ENCODE results near the gene SLC27A4.

The SLC27A4 gene

GRCh38 chr9:128296340-128297220, 43.7 kb upstream of the SLC27A4 start:
- H3K9ac ChIP-seq (ENCODE audit: low read length) = peak overlapping the region; percentile 17
- no peak overlapping the region for H2BK12ac ChIP-seq (ENCODE audit: low read length in 2 of 2)
- H3K4ac ChIP-seq (ENCODE audit: low read depth in 1 of 2, low read length in 2 of 2) = no peak overlapping the region
- no peak overlapping the region for H3K18ac ChIP-seq (ENCODE audit: low read depth in 1 of 2, low read length in 2 of 2)
- no peak overlapping the region for H4K91ac ChIP-seq (ENCODE audit: low read length)
- DNase-seq = no peak
- peak overlapping the region; percentile 9 for H2BK15ac ChIP-seq (ENCODE audit: low read depth, poor library complexity, severe bottlenecking)
- no peak overlapping the region for H2BK5ac ChIP-seq (ENCODE audit: low read depth, low read length, poor library complexity, severe bottlenecking)
- peaks cover 5% of the 10 kb centered on the region for H3K4me1 ChIP-seq (ENCODE audit: control insufficient read depth, insufficient read depth, low read depth, low read length)
- no peaks in the 10 kb centered on the region for H3K79me1 ChIP-seq (replicated peaks; ENCODE audit: low read length, poor library complexity, severe bottlenecking)
- H3K27me3 ChIP-seq (ENCODE audit: control insufficient read depth in 1 of 2, insufficient read depth in 1 of 2, low read length in 2 of 2) = no peaks in the 10 kb centered on the region
- no peak overlapping the region for H2AFZ ChIP-seq (ENCODE audit: low read depth, low read length)
- no peak overlapping the region for H2AK5ac ChIP-seq (ENCODE audit: low read length, severe bottlenecking)
- H3K9me3 ChIP-seq (ENCODE audit: control insufficient read depth, low read length) = no peaks in the 10 kb centered on the region
- no peak overlapping the region for H3K23ac ChIP-seq (ENCODE audit: low read length in 2 of 2)
- H3K27ac ChIP-seq (ENCODE audit: low read length, poor library complexity, severe bottlenecking) = no peak overlapping the region
- no peak overlapping the region for H3K4me2 ChIP-seq (ENCODE audit: low read length, poor library complexity, severe bottlenecking)
- no peak overlapping the region for H3K14ac ChIP-seq (ENCODE audit: low read length in 2 of 2)
- no peak overlapping the region for H3K4me3 ChIP-seq (ENCODE audit: insufficient read depth in 1 of 2, low read depth in 1 of 2, low read length in 2 of 2)
- 93% methylated on average over 14 of the region's 16 CpGs for WGBS
- H3K36me3 ChIP-seq (ENCODE audit: control insufficient read depth in 1 of 2, insufficient read depth in 2 of 2, low read depth in 1 of 2, low read length in 2 of 2) = peaks cover 3 to 8% of the 10 kb centered on the region in 2 experiments
- no peak overlapping the region for H2BK120ac ChIP-seq (ENCODE audit: low read depth, low read length)
- H4K8ac ChIP-seq (ENCODE audit: low read length) = peak overlapping the region; percentile 57

- Histone ChIP-seq H2BK15ac (ENCODE audit: low read depth, poor library complexity, severe bottlenecking) (no peak overlapping the region), H3K27me3 (ENCODE audit: control insufficient read depth in 1 of 2, insufficient read depth in 1 of 2, low read length in 2 of 2) (no peaks in the 10 kb centered on the region), H3K4me3 (ENCODE audit: insufficient read depth in 1 of 2, low read depth in 1 of 2, low read length in 2 of 2) (no peak overlapping the region), H3K4ac (ENCODE audit: low read depth in 1 of 2, low read length in 2 of 2) (no peak overlapping the region), H3K9ac (ENCODE audit: low read length) (no peak overlapping the region), H3K27ac (ENCODE audit: low read length, poor library complexity, severe bottlenecking) (no peak overlapping the region), H3K9me3 (ENCODE audit: control insufficient read depth, low read length) (no peaks in the 10 kb centered on the region), H4K8ac (ENCODE audit: low read length) (no peak overlapping the region), H2AK5ac (ENCODE audit: low read length, severe bottlenecking) (no peak overlapping the region), H3K4me1 (ENCODE audit: control insufficient read depth, insufficient read depth, low read depth, low read length) (peaks cover 5% of the 10 kb centered on the region), H3K36me3 (ENCODE audit: control insufficient read depth in 1 of 2, insufficient read depth in 2 of 2, low read depth in 1 of 2, low read length in 2 of 2) (peaks cover 3 to 6% of the 10 kb centered on the region in 2 experiments), H3K4me2 (ENCODE audit: low read length, poor library complexity, severe bottlenecking) (no peak overlapping the region), H2BK5ac (ENCODE audit: low read depth, low read length, poor library complexity, severe bottlenecking) (no peak overlapping the region), H3K18ac (ENCODE audit: low read depth in 1 of 2, low read length in 2 of 2) (no peak overlapping the region), H3K14ac (ENCODE audit: low read length in 2 of 2) (no peak overlapping the region), H3K79me1 (replicated peaks; ENCODE audit: low read length, poor library complexity, severe bottlenecking) (no peaks in the 10 kb centered on the region), H2AFZ (ENCODE audit: low read depth, low read length) (no peak overlapping the region), H2BK12ac (ENCODE audit: low read length in 2 of 2) (no peak overlapping the region), H4K91ac (ENCODE audit: low read length) (no peak overlapping the region), H3K23ac (ENCODE audit: low read length in 2 of 2) (no peak overlapping the region), H2BK120ac (ENCODE audit: low read depth, low read length) (no peak overlapping the region)
- DNase-seq = no peak
- WGBS = 79% methylated on average over 2 of the region's 2 CpGs
These were observed 43.0 kb upstream of the SLC27A4 start for GRCh38 chr9:128297221-128297773.

GRCh38 chr9:128298535-128299482, 41.5 kb upstream of the SLC27A4 start:
- Histone ChIP-seq H3K4ac (ENCODE audit: low read depth in 1 of 2, low read length in 2 of 2) (no peak overlapping the region), H4K8ac (ENCODE audit: low read length) (no peak overlapping the region), H2BK12ac (ENCODE audit: low read length in 2 of 2) (no peak overlapping the region), H2BK5ac (ENCODE audit: low read depth, low read length, poor library complexity, severe bottlenecking) (no peak overlapping the region), H3K4me3 (ENCODE audit: insufficient read depth in 1 of 2, low read depth in 1 of 2, low read length in 2 of 2) (no peak overlapping the region), H3K9ac (ENCODE audit: low read length) (no peak overlapping the region), H3K79me1 (replicated peaks; ENCODE audit: low read length, poor library complexity, severe bottlenecking) (no peaks in the 10 kb centered on the region), H2BK120ac (ENCODE audit: low read depth, low read length) (no peak overlapping the region), H3K36me3 (ENCODE audit: control insufficient read depth in 1 of 2, insufficient read depth in 2 of 2, low read depth in 1 of 2, low read length in 2 of 2) (peaks cover 0 to 3% of the 10 kb centered on the region in 2 experiments), H2BK15ac (ENCODE audit: low read depth, poor library complexity, severe bottlenecking) (no peak overlapping the region), H3K4me1 (ENCODE audit: control insufficient read depth, insufficient read depth, low read depth, low read length) (peaks cover 5% of the 10 kb centered on the region), H3K18ac (ENCODE audit: low read depth in 1 of 2, low read length in 2 of 2) (no peak overlapping the region), H3K23ac (ENCODE audit: low read length in 2 of 2) (no peak overlapping the region), H3K27ac (ENCODE audit: low read length, poor library complexity, severe bottlenecking) (no peak overlapping the region), H3K14ac (ENCODE audit: low read length in 2 of 2) (no peak overlapping the region), H3K9me3 (ENCODE audit: control insufficient read depth, low read length) (no peaks in the 10 kb centered on the region), H3K27me3 (ENCODE audit: control insufficient read depth in 1 of 2, insufficient read depth in 1 of 2, low read length in 2 of 2) (no peaks in the 10 kb centered on the region), H2AFZ (ENCODE audit: low read depth, low read length) (no peak overlapping the region), H3K4me2 (ENCODE audit: low read length, poor library complexity, severe bottlenecking) (no peak overlapping the region), H4K91ac (ENCODE audit: low read length) (no peak overlapping the region), H2AK5ac (ENCODE audit: low read length, severe bottlenecking) (no peak overlapping the region)
- DNase-seq = no peak
- 94% methylated on average over 19 of the region's 20 CpGs for WGBS

Data from mesenchymal stem cell (in vitro differentiated cells and primary cell).